Activated CD8-positive, alpha-beta T cell treated with anti-CD3 and anti-CD28 coated beads for 36 hours (primary cell): Measurements from ENCODE around the gene TNFRSF13B. TPM values are rescaled to one million over a fixed set of nuclear protein-coding genes. Genes with fewer than 3 reads are reported as not detected.
"Not testable (repeated sequence)": the region's sequence is repeated elsewhere in the genome, so short reads cannot be mapped to it uniquely, and the experiment has no call there.

ENCODE experiments used
- ATAC-seq: fragments of 200-7000 bp; cut with Tn5 transposase; one replicate; pipeline ENCODE4 v1.10.0; 2021; ENCODE audit warnings: mild to moderate bottlenecking, moderate library complexity
- CTCF ChIA-PET: fragments of 350-600 bp; sonication (Branson Sonifier 250); formaldehyde crosslinking; loops from one replicate; lab custom pipeline; 2021; ENCODE audit warnings: antibody characterized with exemption; lab: Charles Lee
- POLR2A ChIA-PET: fragments of 350-600 bp; sonication (Branson Sonifier 250); formaldehyde crosslinking; loops from one replicate; lab custom pipeline; 2021; ENCODE audit warnings: antibody characterized with exemption; lab: Charles Lee
- DNase-seq: peaks from one replicate; pipeline ENCODE4 v3.0.0-alpha.2; 2020
- H3K27ac Mint-ChIP-seq: one replicate; pipeline ENCODE4 v1.8.0; 2021; ENCODE audit warnings: mild to moderate bottlenecking, mixed read lengths
- H3K27me3 Mint-ChIP-seq: one replicate; pipeline ENCODE4 v1.8.0; 2021; ENCODE audit warnings: mixed read lengths
- H3K36me3 Mint-ChIP-seq: one replicate; pipeline ENCODE4 v1.8.0; 2021; ENCODE audit warnings: low read depth, mixed read lengths
- H3K4me1 Mint-ChIP-seq: one replicate; pipeline ENCODE4 v1.8.0; 2021; ENCODE audit warnings: low read depth, mixed read lengths
- H3K4me3 Mint-ChIP-seq: one replicate; pipeline ENCODE4 v1.8.0; 2021; ENCODE audit warnings: mild to moderate bottlenecking, moderate library complexity, mixed read lengths
- H3K9me3 Mint-ChIP-seq: one replicate; pipeline ENCODE4 v1.8.0; 2021; ENCODE audit warnings: mixed read lengths
- intact Hi-C: fragments of 100-400 bp; cut with micrococcal nuclease; formaldehyde crosslinking; loops from one replicate; pipeline ENCODE4 v1.10.0; 2022
- total RNA-seq, 2 experiments: library from RNA; stranded (reverse); gene quantifications; one replicate each; pipeline ENCODE4 v1.2.3, GENCODE V29; 2021
- TF ChIP-seq, protein P1 (sequence below): fragments of 200-600 bp; IDR thresholded peaks from one replicate; pipeline ENCODE4 v1.8.0; 2022; ENCODE audit warnings: antibody characterized with exemption, mild to moderate bottlenecking

Gene TNFRSF13B
- total RNA-seq, 2 experiments from 2014 or later: not detected

GRCh38 chr17:16961792-16962191, 10.1 kb downstream of the TNFRSF13B start:
- TF ChIP-seq, protein P1, sequence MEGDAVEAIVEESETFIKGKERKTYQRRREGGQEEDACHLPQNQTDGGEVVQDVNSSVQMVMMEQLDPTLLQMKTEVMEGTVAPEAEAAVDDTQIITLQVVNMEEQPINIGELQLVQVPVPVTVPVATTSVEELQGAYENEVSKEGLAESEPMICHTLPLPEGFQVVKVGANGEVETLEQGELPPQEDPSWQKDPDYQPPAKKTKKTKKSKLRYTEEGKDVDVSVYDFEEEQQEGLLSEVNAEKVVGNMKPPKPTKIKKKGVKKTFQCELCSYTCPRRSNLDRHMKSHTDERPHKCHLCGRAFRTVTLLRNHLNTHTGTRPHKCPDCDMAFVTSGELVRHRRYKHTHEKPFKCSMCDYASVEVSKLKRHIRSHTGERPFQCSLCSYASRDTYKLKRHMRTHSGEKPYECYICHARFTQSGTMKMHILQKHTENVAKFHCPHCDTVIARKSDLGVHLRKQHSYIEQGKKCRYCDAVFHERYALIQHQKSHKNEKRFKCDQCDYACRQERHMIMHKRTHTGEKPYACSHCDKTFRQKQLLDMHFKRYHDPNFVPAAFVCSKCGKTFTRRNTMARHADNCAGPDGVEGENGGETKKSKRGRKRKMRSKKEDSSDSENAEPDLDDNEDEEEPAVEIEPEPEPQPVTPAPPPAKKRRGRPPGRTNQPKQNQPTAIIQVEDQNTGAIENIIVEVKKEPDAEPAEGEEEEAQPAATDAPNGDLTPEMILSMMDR: no peak
- Mint-ChIP-seq H3K36me3 (no peaks in the 10 kb centered on the region), H3K27ac (no peak overlapping the region), H3K27me3 (peaks cover 15% of the 10 kb centered on the region), H3K4me1 (no peaks in the 10 kb centered on the region), H3K4me3 (no peak overlapping the region), H3K9me3 (no peaks in the 10 kb centered on the region)
- intact Hi-C loops: no loop called here
- ChIA-PET CTCF (no interaction called here), POLR2A (no interaction called here)
- ATAC-seq (no peak), DNase-seq (no peak)

GRCh38 chr17:16961022-16961421, 10.9 kb downstream of the TNFRSF13B start:
- H3K4me1 Mint-ChIP-seq, H3K9me3 Mint-ChIP-seq, POLR2A ChIA-PET, ATAC-seq, H3K4me3 Mint-ChIP-seq, DNase-seq, H3K27ac Mint-ChIP-seq, H3K36me3 Mint-ChIP-seq, intact Hi-C loops, CTCF ChIA-PET: not testable (repeated sequence)
- peaks cover 16% of the 10 kb centered on the region for H3K27me3 Mint-ChIP-seq

GRCh38 chr17:16955011-16955410, 16.9 kb downstream of the TNFRSF13B start:
- H3K27ac Mint-ChIP-seq, ATAC-seq, POLR2A ChIA-PET, intact Hi-C loops, H3K4me3 Mint-ChIP-seq, H3K36me3 Mint-ChIP-seq, DNase-seq, CTCF ChIA-PET, H3K9me3 Mint-ChIP-seq, H3K4me1 Mint-ChIP-seq: not testable (repeated sequence)
- peaks cover 36% of the 10 kb centered on the region for H3K27me3 Mint-ChIP-seq

GRCh38 chr17:16954521-16954920, 17.4 kb downstream of the TNFRSF13B start:
- Mint-ChIP-seq H3K36me3 (no peaks in the 10 kb centered on the region), H3K4me3 (no peak overlapping the region), H3K9me3 (no peaks in the 10 kb centered on the region), H3K27me3 (peaks cover 33% of the 10 kb centered on the region), H3K27ac (no peak overlapping the region), H3K4me1 (no peaks in the 10 kb centered on the region)
- intact Hi-C loops: no loop called here
- TF ChIP-seq, protein P1: no peak
- ChIA-PET POLR2A (no interaction called here), CTCF (no interaction called here)
- no peak for ATAC-seq
- DNase-seq: no peak

GRCh38 chr17:16953841-16954240, 18.1 kb downstream of the TNFRSF13B start:
- ChIA-PET POLR2A (no interaction called here), CTCF (interaction anchor here (0.7 kb wide), 1 partner anchor 18 kb away, joined by 3 read pairs; the partner anchor contains the start of gene TNFRSF13B)
- H3K9me3 Mint-ChIP-seq: peaks cover 5% of the 10 kb centered on the region
- H3K4me3 Mint-ChIP-seq: no peak overlapping the region
- H3K27me3 Mint-ChIP-seq: peaks cover 30% of the 10 kb centered on the region
- no peaks in the 10 kb centered on the region for H3K4me1 Mint-ChIP-seq
- H3K27ac Mint-ChIP-seq: no peak overlapping the region
- intact Hi-C loops: no loop called here
- peaks cover 2% of the 10 kb centered on the region for H3K36me3 Mint-ChIP-seq
- no peak for DNase-seq
- ATAC-seq: no peak
- TF ChIP-seq, protein P1: no peak

GRCh38 chr17:16953347-16953746, 18.6 kb downstream of the TNFRSF13B start:
- POLR2A ChIA-PET: no interaction called here
- no peaks in the 10 kb centered on the region for H3K4me1 Mint-ChIP-seq
- intact Hi-C loops: no loop called here
- H3K27me3 Mint-ChIP-seq: peaks cover 30% of the 10 kb centered on the region
- no peak overlapping the region for H3K27ac Mint-ChIP-seq
- no peak for DNase-seq
- H3K4me3 Mint-ChIP-seq: no peak overlapping the region
- TF ChIP-seq, protein P1: no peak
- H3K9me3 Mint-ChIP-seq: peaks cover 10% of the 10 kb centered on the region
- peaks cover 2% of the 10 kb centered on the region for H3K36me3 Mint-ChIP-seq
- CTCF ChIA-PET: no interaction called here
- ATAC-seq: no peak
